BLaER1 (cell line): ENCODE data around the gene NUDT2.

Experiments
- H3K27ac ChIP-seq: shearing (Covaris generic); formaldehyde crosslinking; 2 replicates; pipeline ENCODE4 v1.8.1; 2022
- H3K27me3 ChIP-seq: shearing (Covaris generic); formaldehyde crosslinking; 2 replicates; pipeline ENCODE4 v1.8.1; 2022
- H3K36me3 ChIP-seq: shearing (Covaris generic); formaldehyde crosslinking; 2 replicates; pipeline ENCODE4 v1.8.1; 2022
- H3K4me1 ChIP-seq: shearing (Covaris generic); formaldehyde crosslinking; 2 replicates; pipeline ENCODE4 v1.8.1; 2022
- H3K4me2 ChIP-seq: shearing (Covaris generic); formaldehyde crosslinking; 2 replicates; pipeline ENCODE4 v1.8.1; 2022
- H3K4me3 ChIP-seq: shearing (Covaris generic); formaldehyde crosslinking; 2 replicates; pipeline ENCODE4 v1.8.1; 2022
- H3K9ac ChIP-seq: shearing (Covaris generic); formaldehyde crosslinking; 2 replicates; pipeline ENCODE4 v1.8.1; 2022
- H3K9me3 ChIP-seq: shearing (Covaris generic); formaldehyde crosslinking; 2 replicates; pipeline ENCODE4 v1.8.1; 2022
- H4K20me1 ChIP-seq: shearing (Covaris generic); formaldehyde crosslinking; 2 replicates; pipeline ENCODE4 v1.8.1; 2022
- Cebpa-rat ChIP-seq: shearing (Covaris generic); IDR thresholded peaks from 2 replicates; pipeline ENCODE4 v1.8.1; 2022

Gene NUDT2

DNA sequence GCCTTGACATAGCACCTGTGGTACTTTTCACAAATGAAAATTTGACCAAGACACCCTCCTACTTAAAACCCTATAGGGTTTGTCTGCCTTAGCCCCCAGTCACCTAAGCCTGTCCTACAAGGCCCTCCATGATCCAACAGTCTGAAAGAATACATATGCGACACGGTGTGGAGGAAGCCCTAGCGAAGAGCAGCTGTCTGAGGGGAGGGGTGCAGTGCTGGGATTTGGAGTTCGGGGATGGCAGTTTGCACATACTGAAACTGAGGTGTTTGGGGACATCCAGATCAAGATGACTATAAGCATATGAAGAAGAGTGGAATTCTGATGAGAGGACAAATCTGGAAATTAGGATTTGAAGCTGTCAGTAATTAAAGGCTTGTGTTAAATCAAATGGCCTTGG is 54.5 kb downstream of the NUDT2 start:
- Histone ChIP-seq H3K4me3 (no peak overlapping the region), H3K4me1 (peaks cover 23% of the 10 kb centered on the region), H3K36me3 (no peaks in the 10 kb centered on the region), H3K4me2 (no peak overlapping the region), H3K9me3 (no peaks in the 10 kb centered on the region), H3K27ac (no peak overlapping the region), H4K20me1 (no peaks in the 10 kb centered on the region), H3K9ac (no peak overlapping the region), H3K27me3 (no peaks in the 10 kb centered on the region)
- TF ChIP-seq Cebpa-rat: no peak

DNA sequence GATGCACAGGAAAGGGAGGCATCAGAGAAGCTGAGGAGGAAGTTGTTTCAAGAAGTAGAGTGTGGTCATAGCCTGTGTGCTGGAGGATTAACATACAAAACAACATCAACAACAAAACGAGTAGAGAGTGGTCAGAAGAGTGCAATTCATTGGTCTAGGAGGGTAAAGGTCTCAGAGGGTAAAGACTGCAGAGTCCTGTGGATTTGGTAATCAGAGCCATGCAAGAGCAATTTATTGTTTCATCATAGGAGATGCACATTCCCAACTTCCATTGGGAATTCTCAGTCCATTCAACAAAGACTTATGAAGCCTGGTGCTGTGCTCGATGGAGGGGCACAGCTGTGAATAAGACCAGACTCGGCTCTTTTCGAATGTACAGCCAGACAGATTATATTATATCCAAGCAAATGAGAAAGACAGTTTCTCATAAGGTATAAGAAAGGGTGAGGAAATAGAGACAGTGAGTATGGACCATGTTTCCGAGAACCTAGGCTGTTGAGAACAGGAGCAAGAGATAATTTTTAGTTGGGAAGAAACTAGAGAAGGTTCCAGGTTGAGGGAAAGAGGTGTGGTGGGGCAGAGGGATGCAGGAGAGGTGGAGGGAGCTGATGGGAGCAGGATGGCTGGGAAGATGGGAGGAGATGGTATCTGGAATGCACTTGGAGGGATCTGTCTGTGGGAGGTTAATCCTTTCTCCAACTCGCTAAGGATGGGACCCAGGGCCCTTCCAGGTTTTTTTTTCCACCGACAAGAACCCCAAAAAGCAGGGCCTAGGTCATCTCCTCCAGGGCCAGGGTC is 55.2 kb downstream of the NUDT2 start:
- Histone ChIP-seq H3K4me2 (no peak overlapping the region), H3K9me3 (no peaks in the 10 kb centered on the region), H3K27ac (no peak overlapping the region), H3K4me1 (peaks cover 18% of the 10 kb centered on the region), H3K36me3 (no peaks in the 10 kb centered on the region), H4K20me1 (no peaks in the 10 kb centered on the region), H3K4me3 (no peak overlapping the region), H3K27me3 (no peaks in the 10 kb centered on the region), H3K9ac (no peak overlapping the region)
- no peak for TF ChIP-seq Cebpa-rat

DNA sequence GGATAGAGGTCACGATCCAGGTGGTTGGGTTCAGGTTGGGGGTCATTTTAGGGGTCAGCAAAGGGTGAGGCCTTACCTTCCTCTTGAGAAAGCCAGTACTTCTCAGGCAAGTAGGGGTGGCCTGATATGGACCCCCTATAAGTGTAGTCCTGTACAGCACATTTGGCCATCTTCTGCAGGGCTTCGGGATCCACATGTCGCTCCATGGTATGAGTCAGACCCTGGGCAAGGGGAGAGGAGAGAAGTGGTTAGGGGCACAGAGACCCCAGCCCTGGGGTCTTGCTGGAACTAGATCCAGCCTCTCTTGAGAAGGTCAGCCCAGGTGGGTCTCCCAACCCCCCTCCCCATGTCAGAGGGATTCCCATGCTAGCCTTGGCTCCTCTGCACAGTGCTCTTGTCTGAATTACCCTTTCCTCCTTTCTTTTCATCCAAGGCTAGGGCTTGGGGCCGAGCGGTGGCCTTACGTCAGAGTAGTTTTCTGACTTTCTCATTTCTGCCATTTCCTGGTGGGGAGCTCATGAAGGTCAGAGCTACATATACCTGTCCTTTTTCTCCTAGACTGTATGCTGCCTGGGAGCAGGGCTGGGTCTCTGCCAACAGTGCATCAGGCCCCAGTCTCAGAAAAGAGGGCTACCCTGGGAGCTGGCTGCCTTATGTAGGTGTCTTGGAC is 56.3 kb downstream of the NUDT2 start:
- TF ChIP-seq Cebpa-rat: no peak
- Histone ChIP-seq H3K27ac (no peak overlapping the region), H3K9ac (no peak overlapping the region), H3K36me3 (no peaks in the 10 kb centered on the region), H3K27me3 (no peaks in the 10 kb centered on the region), H3K4me3 (no peak overlapping the region), H3K4me1 (peaks cover 8% of the 10 kb centered on the region), H4K20me1 (no peaks in the 10 kb centered on the region), H3K9me3 (no peaks in the 10 kb centered on the region), H3K4me2 (no peak overlapping the region)

DNA sequence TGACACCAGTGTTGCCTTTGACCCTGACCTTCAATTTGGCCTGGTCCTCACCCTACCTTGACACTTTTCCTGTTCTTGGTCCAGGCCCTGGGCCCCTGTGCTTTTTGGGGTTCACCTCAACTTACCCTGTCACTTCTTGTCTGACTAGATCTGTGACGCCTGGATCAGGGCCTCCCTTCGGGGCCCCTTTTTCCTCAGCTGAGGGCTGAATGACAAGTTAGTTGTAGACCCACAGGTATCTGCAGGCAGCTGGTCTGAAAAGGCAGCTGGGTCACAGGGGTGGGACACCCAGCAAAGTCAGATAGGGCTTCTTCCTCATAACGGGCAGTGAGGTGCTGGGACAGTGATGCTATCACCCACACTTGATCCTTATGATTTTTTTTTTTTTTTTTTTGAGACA is 57.3 kb downstream of the NUDT2 start:
- Histone ChIP-seq H3K9ac (no peak overlapping the region), H4K20me1 (no peaks in the 10 kb centered on the region), H3K9me3 (no peaks in the 10 kb centered on the region), H3K27me3 (no peaks in the 10 kb centered on the region), H3K4me2 (no peak overlapping the region), H3K4me3 (no peak overlapping the region), H3K27ac (no peak overlapping the region), H3K4me1 (no peaks in the 10 kb centered on the region; the same call in 1 of the 2 replicates), H3K36me3 (no peaks in the 10 kb centered on the region)
- TF ChIP-seq Cebpa-rat: no peak

DNA sequence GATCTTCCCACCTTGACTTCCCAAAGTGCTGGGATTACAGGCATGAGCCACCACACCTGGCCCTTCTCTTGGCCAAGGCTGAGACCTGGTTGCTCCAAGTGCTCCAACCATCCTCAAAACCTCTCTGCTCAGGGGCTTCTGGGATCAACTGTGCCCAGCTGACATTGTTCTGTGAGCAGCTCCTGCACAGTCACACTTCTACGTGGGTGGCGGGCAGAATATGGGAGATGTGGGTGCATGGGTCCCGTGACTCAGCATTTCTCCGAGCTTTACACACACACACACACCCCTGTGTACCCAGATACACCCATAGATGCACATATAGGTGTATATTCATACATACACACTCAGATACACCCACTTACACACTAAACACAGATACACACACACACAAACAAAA is 57.9 kb downstream of the NUDT2 start:
- Histone ChIP-seq H3K27me3 (no peaks in the 10 kb centered on the region), H3K9me3 (no peaks in the 10 kb centered on the region), H3K4me2 (no peak overlapping the region), H3K4me1 (no peaks in the 10 kb centered on the region), H3K4me3 (no peak overlapping the region), H3K9ac (no peak overlapping the region), H3K27ac (no peak overlapping the region), H3K36me3 (no peaks in the 10 kb centered on the region), H4K20me1 (no peaks in the 10 kb centered on the region)
- no peak for TF ChIP-seq Cebpa-rat

DNA sequence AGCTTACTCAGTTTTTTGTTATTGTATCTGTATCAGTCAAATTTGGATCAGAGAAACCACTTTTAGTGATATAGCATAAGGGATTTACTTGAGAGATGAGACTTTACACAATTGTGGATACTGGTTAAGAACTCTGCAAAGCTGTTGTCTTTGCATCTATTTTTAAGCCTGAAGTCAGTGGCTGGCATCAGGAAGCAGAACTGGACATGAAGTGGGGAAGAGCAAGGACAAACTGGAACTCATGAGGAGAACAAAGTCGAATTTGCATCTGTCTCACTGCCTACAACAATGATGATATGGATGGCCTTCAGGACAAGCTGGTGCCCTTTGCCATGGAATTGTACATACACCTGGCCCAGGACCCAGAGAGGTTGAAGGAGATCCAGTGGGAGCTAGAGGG is 63.1 kb downstream of the NUDT2 start:
- H4K20me1 ChIP-seq: no peaks in the 10 kb centered on the region
- no peaks in the 10 kb centered on the region for H3K27me3 ChIP-seq
- no peak overlapping the region for H3K4me2 ChIP-seq
- H3K4me3 ChIP-seq: no peak overlapping the region
- H3K4me1 ChIP-seq: no peaks in the 10 kb centered on the region
- TF ChIP-seq Cebpa-rat: no peak
- H3K9ac ChIP-seq: no peak overlapping the region
- no peaks in the 10 kb centered on the region for H3K9me3 ChIP-seq
- no peak overlapping the region for H3K27ac ChIP-seq
- H3K36me3 ChIP-seq: peaks cover 13% of the 10 kb centered on the region
